ENCODE results near the gene LDLRAD3.
"Not testable (repeated sequence)": the region's sequence is repeated elsewhere in the genome, so short reads cannot be mapped to it uniquely, and the experiment has no call there.

LDLRAD3 gene

DNA sequence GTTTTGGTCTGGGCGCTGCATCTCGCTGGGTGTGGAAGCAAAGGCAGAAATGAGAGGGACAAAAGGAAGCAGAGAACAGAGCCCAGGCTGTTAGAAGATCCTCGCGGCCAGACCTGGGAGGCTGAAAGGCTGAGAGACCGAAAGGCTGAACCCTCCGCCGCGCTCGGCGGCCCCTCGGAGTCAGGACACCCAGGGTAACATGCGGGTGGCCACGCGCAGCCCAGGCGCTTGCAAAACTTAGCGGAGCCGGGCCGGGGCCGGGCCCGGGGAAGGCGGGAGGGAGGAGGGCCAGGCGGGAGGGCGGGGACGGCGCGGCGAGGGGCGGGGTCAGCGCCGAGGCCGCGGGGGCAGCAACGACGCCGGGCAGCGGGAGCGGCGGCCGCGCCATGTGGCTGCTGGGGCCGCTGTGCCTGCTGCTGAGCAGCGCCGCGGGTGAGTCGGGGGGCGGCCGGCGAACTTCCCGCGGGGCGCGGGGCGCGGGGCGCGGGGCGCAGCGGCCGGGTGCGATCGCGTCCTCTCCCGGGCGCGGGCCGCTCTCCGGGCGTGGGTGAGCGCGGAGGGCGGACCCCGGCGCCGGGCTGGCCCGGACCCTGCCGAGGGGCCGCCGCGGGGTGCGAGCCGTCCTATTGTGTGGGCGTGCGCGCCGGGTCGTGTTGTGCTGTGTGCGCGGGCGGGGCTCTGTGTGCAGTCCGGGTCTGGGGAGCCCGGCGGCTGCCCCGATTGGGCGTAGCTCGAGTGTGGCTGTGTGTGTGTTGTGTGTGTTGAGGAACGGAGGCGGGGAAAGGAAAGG, at the start of gene LDLRAD3:
Gene LDLRAD3 (plus strand): TSS at position 350 of the 790 bp plus-strand sequence. CDS start 37 bp downstream, at position 387.
- peak; percentile 22 for DNase-seq

- DNase-seq, result no peak
These were observed 46.8 kb upstream of the LDLRAD3 start for GRCh38 chr11:35897019-35897418.

DNA sequence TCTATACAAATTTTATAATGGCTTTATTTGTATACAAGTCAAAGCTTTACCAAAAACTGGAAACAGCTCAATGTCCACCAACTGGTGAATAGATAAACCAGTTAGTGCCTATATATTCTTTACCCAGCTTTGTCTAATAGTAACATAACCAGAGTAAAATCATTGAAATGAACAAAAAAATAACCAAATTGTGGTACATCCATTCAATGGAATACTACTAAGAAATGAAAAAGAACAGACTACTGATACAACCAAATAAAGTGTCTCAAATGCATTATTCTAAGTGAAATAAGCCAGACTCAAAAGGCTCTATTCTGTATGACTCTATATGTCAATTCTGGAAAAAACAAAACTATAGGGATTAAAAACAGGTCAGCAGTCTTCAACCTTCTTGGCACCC, 40.9 kb upstream of the LDLRAD3 start:
- DNase-seq, result no peak

GRCh38 chr11:35905646-35906276, 38.1 kb upstream of the LDLRAD3 start:
- DNase-seq, result no peak

GRCh38 chr11:35906277-35906661, 37.6 kb upstream of the LDLRAD3 start:
- no peak for DNase-seq

GRCh38 chr11:35906681-35907080, 37.2 kb upstream of the LDLRAD3 start:
- no peak for DNase-seq

DNA sequence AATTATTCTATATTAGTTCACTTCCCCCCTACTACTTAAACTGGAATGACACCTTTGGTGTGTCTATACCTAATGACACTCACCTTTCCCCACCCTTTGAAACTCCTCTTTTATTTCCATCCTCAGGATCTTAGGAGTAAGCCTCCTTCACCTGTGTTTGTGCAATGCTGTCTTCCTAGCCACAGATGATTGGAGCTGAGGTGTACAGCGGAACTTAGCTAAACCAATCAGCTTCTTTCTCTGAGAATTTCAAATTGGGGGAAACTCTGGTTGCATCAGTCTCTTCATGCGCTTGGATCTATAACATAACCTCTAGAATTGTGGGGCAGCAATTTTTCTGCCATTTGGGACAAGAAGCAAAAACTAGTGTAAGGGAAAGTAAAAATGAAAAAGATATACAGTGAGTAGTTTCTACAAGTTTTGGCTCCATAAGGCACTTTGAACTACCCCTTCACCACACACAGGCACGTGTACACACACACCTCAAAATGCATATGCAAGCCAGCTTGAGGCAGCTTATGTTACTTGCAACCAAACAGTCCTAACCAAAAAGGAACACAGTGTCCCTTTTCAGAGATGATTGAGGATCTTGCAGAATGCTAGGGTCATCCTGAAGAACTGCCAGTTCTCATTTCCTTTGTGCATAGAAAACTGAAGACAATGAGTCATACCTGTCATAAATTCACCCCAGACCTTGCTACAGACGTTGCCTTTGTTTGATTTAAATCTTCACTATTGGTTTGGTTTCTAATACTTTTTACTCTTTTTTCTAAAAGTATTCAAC, 36.0 kb upstream of the LDLRAD3 start:
- DNase-seq, result no peak

DNA sequence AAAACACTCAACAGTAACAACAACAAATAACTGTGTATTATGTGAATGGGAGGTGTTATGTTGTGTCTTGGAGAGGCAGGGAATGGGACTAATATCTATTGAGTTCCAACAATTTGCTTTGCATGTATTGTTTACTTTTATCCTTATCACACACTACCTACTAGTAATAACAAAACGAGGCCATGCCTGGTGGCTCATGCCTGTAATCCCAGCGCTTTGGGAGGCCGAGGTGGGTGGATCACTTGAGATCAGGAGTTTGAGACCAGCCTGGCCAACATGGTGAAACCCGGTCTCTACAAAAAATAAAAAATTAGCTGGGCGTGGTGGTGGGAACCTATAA, 35.5 kb upstream of the LDLRAD3 start:
- DNase-seq, result not testable (repeated sequence)

DNA sequence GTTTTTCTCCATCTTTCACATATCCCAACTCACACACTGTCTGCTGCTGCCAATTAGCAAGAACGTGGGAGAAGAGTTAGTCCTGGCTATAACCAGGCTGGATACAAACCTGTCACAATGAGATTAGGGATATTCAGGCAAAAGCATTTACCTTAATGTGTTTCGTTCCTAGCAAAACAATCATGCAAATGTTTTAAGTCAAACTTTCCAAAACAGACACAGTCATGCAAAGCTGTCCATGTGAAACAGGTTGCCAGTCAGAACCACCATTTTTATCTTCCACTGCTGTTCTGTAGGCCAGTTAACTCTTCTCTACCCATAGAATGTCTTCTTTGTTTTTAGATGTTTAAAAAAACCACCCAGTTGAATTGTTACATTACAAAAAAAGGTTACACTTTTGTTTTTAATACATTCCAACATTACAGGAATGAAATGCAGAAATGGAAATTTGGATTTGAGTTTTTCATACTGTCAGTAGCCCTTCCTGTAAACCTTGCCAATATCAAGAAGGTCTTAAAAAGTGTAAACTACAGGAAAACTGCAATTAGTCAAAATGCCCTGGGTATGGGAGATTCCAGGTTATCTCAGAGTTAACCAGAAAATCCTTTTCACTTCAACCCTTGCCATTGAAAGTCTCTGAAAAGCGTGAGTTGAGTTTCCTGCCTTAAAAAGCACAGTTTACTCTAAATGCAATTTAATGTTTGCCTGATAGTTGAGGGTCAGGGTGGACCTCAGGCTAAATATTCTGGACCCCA, 34.2 kb upstream of the LDLRAD3 start:
- no peak for DNase-seq

- no peak for DNase-seq
These were observed 32.8 kb upstream of the LDLRAD3 start for GRCh38 chr11:35911013-35911412.

GRCh38 chr11:35911616-35912165, 32.2 kb upstream of the LDLRAD3 start:
- DNase-seq, result no peak

- not testable (repeated sequence) for DNase-seq
These were observed 31.4 kb upstream of the LDLRAD3 start for GRCh38 chr11:35912436-35912835.

- no peak for DNase-seq
These were observed 30.8 kb upstream of the LDLRAD3 start for GRCh38 chr11:35912883-35913624.

DNA sequence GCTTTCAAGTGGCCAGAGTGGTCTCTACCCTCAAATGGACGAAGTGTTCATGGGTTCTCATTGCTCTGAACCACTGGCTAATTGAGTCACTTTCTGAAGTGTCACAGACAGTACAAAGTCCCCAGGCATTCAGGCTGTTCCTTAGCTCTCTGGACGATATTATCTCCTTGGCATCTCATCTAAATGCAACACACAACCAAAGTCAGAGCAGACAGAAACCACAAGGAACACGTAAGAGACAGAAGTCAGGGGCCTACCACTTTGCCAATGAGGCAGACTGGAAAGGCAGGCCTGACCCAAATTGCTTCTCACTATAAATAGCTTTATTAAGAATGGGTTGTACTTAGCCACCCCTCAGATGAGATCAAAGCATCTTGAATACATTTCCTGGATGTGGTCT, 29.0 kb upstream of the LDLRAD3 start:
- DNase-seq, result no peak

- no peak for DNase-seq
These were observed 27.6 kb upstream of the LDLRAD3 start for GRCh38 chr11:35916270-35916669.

- no peak for DNase-seq
These were observed 26.2 kb upstream of the LDLRAD3 start for GRCh38 chr11:35917676-35918075.

DNA sequence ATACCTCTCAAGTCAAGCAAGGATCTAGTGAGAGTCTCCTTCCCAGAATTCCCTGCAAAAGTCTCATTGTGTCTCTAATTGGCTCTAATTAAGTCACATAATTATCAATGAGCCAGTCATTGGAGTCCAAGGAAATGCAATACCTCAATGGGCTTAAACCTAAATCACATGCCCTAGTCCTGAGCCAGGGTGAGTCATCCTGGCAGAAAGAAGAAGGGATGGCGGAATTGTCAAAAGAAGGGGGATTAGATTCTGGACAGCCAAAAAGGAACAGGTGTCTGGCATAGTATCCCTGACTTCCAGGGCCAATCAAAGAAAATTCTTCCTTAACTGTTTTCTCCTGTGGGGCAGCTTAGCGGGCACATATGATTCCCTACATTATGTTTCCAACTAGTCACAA, 25.1 kb upstream of the LDLRAD3 start:
- DNase-seq, result no peak

DNA sequence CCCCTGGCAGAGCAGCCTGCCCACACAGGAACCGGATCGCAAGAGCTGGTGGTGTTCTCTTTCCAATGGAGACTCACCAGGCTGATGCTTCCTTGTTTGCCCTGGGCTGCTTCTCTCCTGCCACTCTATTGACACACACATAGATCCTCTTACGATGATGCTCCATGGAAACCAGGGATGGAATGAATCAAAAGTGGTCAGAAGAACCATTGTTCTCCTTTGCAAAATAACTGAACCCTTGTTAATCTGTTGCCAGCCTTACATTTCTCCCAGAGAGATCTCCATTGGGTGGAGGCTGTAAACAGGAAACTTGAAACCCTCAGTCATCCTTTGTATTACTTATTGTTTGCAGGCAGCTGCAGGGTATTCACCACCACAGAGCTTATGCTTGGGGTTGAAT, 24.6 kb upstream of the LDLRAD3 start:
- DNase-seq, result peak; percentile 52

DNA sequence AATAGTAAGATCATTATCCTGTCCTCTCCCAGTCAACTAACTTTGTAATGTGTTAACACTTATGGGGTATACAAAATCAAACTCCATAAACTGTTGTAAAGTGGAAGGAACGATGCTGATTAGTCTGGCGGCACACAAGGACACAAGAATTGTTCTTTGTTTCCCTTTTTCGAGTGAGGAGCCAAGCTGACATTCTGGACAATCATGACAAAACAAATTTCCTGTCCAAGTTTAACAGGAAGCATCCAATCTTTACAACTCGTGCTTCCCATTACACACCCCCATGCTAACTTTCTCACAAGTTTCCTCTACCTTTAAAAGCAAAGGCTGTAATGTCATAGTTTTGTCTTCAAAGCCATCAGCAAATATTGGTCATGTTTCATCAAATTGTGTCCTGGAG, 20.4 kb upstream of the LDLRAD3 start:
- no peak for DNase-seq

DNA sequence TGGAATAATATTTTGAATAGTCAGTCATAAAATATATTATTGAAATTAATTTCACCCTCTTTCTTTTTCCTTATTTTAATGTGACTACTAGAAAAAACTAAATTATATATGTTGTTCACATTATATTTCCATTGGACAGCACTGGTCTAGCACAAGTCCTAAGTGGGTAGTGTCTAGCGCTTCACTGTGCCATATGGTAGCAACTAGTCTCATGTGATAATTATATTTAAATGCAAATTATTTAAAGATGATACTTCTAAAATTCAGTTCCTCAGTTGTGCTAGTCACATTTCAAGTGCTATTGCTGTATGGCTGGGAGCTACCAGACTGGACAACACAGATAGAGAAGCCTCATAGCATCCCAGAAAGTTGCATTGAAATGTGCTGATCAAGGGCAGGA, 19.1 kb upstream of the LDLRAD3 start:
- DNase-seq, result no peak

- DNase-seq, result no peak
These were observed 16.8 kb upstream of the LDLRAD3 start for GRCh38 chr11:35927104-35927503.

- no peak for DNase-seq
These were observed 16.2 kb upstream of the LDLRAD3 start for GRCh38 chr11:35927682-35928081.

Data from NCI-H1092 (cell line).